HEK293 (cell line): ENCODE measurements around the gene RPUSD1.

Experiments used
- CTCF ChIA-PET: fragments of 350-600 bp; formaldehyde crosslinking; extraction: SDS; loops from one replicate; lab custom pipeline; 2021; ENCODE audit warnings: antibody characterized with exemption; lab: Yijun Ruan, JAX
- POLR2A ChIA-PET: fragments of 300-600 bp; formaldehyde crosslinking; extraction: SDS; loops from one replicate; lab custom pipeline; 2020; ENCODE audit warnings: antibody characterized with exemption, inconsistent platforms; lab: Yijun Ruan, JAX
- H3K27ac ChIP-seq: fragments of 200-500 bp; sonication (Bioruptor generic); 2 replicates; pipeline ENCODE4 v1.5.1; 2014; ENCODE audit warnings: low read depth, low read length, control low read depth, inconsistent platforms; ENCODE audit errors: extremely low read depth
- H3K36me3 ChIP-seq, 2 experiments: fragments of 200-500 bp in 1 of 2; sonication (Bioruptor generic) in 1 of 2; 1 replicate in 1 of 2; 2 replicates in 1 of 2; pipeline ENCODE4 v1.5.1; 2014 to 2017; ENCODE audit warnings: inconsistent platforms in 2 of 2, low read length in 2 of 2; ENCODE audit not compliant: control insufficient read depth in 2 of 2, insufficient read depth in 1 of 2
- H3K4me1 ChIP-seq: fragments of 200-500 bp; sonication (Bioruptor generic); 2 replicates; pipeline ENCODE4 v1.5.1; 2014; ENCODE audit warnings: mild to moderate bottlenecking, low read length, inconsistent platforms; ENCODE audit not compliant: control insufficient read depth, insufficient read depth
- H3K4me3 ChIP-seq: 2 replicates; pipeline ENCODE4 v1.5.1; 2011; ENCODE audit warnings: low read depth, mild to moderate bottlenecking, control low read depth, low read length, moderate library complexity
- H3K9me3 ChIP-seq: fragments of 200-500 bp; sonication (Bioruptor generic); 2 replicates; pipeline ENCODE4 v1.5.1; 2014; ENCODE audit warnings: low read depth, low read length, inconsistent platforms; ENCODE audit not compliant: control insufficient read depth, insufficient read depth
- HOXC10 ChIP-seq: sonication (generic); formaldehyde crosslinking; IDR thresholded peaks from 2 replicates; pipeline ENCODE4 v1.8.1; 2023; ENCODE audit warnings: mild to moderate bottlenecking, missing genetic modification reagents
- HOXD13 ChIP-seq: sonication (generic); formaldehyde crosslinking; IDR thresholded peaks from 2 replicates; pipeline ENCODE4 v1.8.0; 2022; ENCODE audit warnings: missing genetic modification reagents, borderline replicate concordance
- OSR2 ChIP-seq: fragments of 450-650 bp; formaldehyde crosslinking; IDR thresholded peaks from 2 replicates; pipeline ENCODE4 v1.5.1; 2016; ENCODE audit warnings: missing biosample characterization, missing genetic modification characterization
- PRDM1 ChIP-seq: fragments of 450-650 bp; formaldehyde crosslinking; IDR thresholded peaks from 2 replicates; pipeline ENCODE4; 2016; ENCODE audit warnings: missing biosample characterization, missing genetic modification characterization
- PRDM10 ChIP-seq: fragments of 450-650 bp; formaldehyde crosslinking; IDR thresholded peaks from 2 replicates; pipeline ENCODE4 v1.5.1; 2016; ENCODE audit warnings: missing biosample characterization, missing genetic modification characterization
- PRDM6 ChIP-seq: fragments of 450-650 bp; formaldehyde crosslinking; IDR thresholded peaks from 2 replicates; pipeline ENCODE4 v1.5.1; 2017; ENCODE audit warnings: missing biosample characterization, missing genetic modification characterization
- YY1 ChIP-seq: fragments of 450-650 bp; formaldehyde crosslinking; IDR thresholded peaks from 2 replicates; pipeline ENCODE4 v1.5.1; 2018; ENCODE audit warnings: missing biosample characterization, missing genetic modification characterization
- ZBTB44 ChIP-seq: fragments of 450-650 bp; IDR thresholded peaks from 2 replicates; pipeline ENCODE4 v1.5.1; 2018; ENCODE audit warnings: missing biosample characterization, mild to moderate bottlenecking, missing genetic modification characterization
- ZFP69B ChIP-seq: fragments of 450-650 bp; formaldehyde crosslinking; IDR thresholded peaks from 2 replicates; pipeline ENCODE4 v1.5.1; 2016; ENCODE audit warnings: missing biosample characterization, missing genetic modification characterization
- ZNF140 ChIP-seq: fragments of 450-650 bp; formaldehyde crosslinking; IDR thresholded peaks from 2 replicates; pipeline ENCODE4 v1.5.1; 2016; ENCODE audit warnings: missing biosample characterization, missing genetic modification characterization
- ZNF169 ChIP-seq: fragments of 450-650 bp; formaldehyde crosslinking; IDR thresholded peaks from 2 replicates; pipeline ENCODE4 v1.5.1; 2016; ENCODE audit warnings: missing biosample characterization, missing genetic modification characterization
- ZNF19 ChIP-seq: fragments of 450-650 bp; formaldehyde crosslinking; IDR thresholded peaks from 2 replicates; pipeline ENCODE4; 2016; ENCODE audit warnings: missing biosample characterization, missing genetic modification characterization, low read depth
- ZNF202 ChIP-seq: fragments of 450-650 bp; formaldehyde crosslinking; IDR thresholded peaks from 2 replicates; pipeline ENCODE4 v1.5.1; 2016; ENCODE audit warnings: missing biosample characterization, missing genetic modification characterization, borderline replicate concordance
- ZNF26 ChIP-seq: fragments of 450-650 bp; formaldehyde crosslinking; IDR thresholded peaks from 2 replicates; pipeline ENCODE4 v1.5.1; 2016; ENCODE audit warnings: missing biosample characterization, missing genetic modification characterization
- ZNF266 ChIP-seq: fragments of 450-650 bp; formaldehyde crosslinking; IDR thresholded peaks from 2 replicates; pipeline ENCODE4 v1.5.1; 2016; ENCODE audit warnings: missing biosample characterization, missing genetic modification characterization, low read depth
- ZNF311 ChIP-seq: fragments of 450-650 bp; formaldehyde crosslinking; IDR thresholded peaks from 2 replicates; pipeline ENCODE4 v1.5.1; 2017; ENCODE audit warnings: missing biosample characterization, missing genetic modification characterization, borderline replicate concordance
- ZNF335 ChIP-seq: fragments of 450-650 bp; formaldehyde crosslinking; conservative IDR thresholded peaks from 2 replicates; pipeline ENCODE4 v1.5.1; 2016; ENCODE audit warnings: missing biosample characterization, missing genetic modification characterization
- ZNF449 ChIP-seq: fragments of 450-650 bp; formaldehyde crosslinking; IDR thresholded peaks from 2 replicates; pipeline ENCODE4 v1.5.1; 2017; ENCODE audit warnings: missing biosample characterization, mild to moderate bottlenecking, missing genetic modification characterization, moderate library complexity
- ZNF514 ChIP-seq: fragments of 450-650 bp; formaldehyde crosslinking; IDR thresholded peaks from 2 replicates; pipeline ENCODE4 v1.5.1; 2016; ENCODE audit warnings: missing biosample characterization, missing genetic modification characterization
- ZNF561 ChIP-seq: fragments of 450-650 bp; IDR thresholded peaks from 2 replicates; pipeline ENCODE4 v1.5.1; 2018; ENCODE audit warnings: missing biosample characterization, missing genetic modification characterization, borderline replicate concordance
- ZNF571 ChIP-seq: fragments of 450-650 bp; formaldehyde crosslinking; IDR thresholded peaks from 2 replicates; pipeline ENCODE4 v1.5.0; 2017; ENCODE audit warnings: missing biosample characterization, missing genetic modification characterization
- ZNF623 ChIP-seq: fragments of 450-650 bp; formaldehyde crosslinking; IDR thresholded peaks from 2 replicates; pipeline ENCODE4 v1.5.1; 2016; ENCODE audit warnings: missing biosample characterization, missing genetic modification characterization

The RPUSD1 gene

GRCh38 chr16:759110-759910 lies 28.9 kb downstream of the RPUSD1 start:
- ChIA-PET CTCF (interaction anchor here (1.5 kb wide), 1 partner anchor 10 kb away, joined by 5 read pairs; no protein-coding TSS in a partner anchor), POLR2A (interaction anchor here (0.7 kb wide), 1 partner anchor 24 kb away, joined by 3 read pairs; no protein-coding TSS in a partner anchor)
- no peak overlapping the region for H3K27ac ChIP-seq
- H3K36me3 ChIP-seq: no peaks in the 10 kb centered on the region
- no peaks in the 10 kb centered on the region for H3K9me3 ChIP-seq
- TF ChIP-seq ZNF169 (no peak), ZNF311 (no peak)
- H3K4me1 ChIP-seq: no peaks in the 10 kb centered on the region
- no peak overlapping the region for H3K4me3 ChIP-seq

- Histone ChIP-seq H3K4me1 (no peaks in the 10 kb centered on the region), H3K4me3 (no peak overlapping the region), H3K36me3 (no peaks in the 10 kb centered on the region), H3K27ac (no peak overlapping the region), H3K9me3 (no peaks in the 10 kb centered on the region)
- CTCF ChIA-PET: interaction anchor here (0.6 to 2.7 kb wide), 4 partner anchors 11 to 29 kb away, joined by 4 to 12 read pairs (median 8); partner anchors contain the start of gene CIAO3
- TF ChIP-seq ZNF449 (tag by site-specific recombination) (no peak), ZNF140 (tag by site-specific recombination) (no peak), ZNF202 (tag by site-specific recombination) (no peak), ZNF169 (no peak), HOXD13 (CRISPR knock-in tag) (no peak), ZNF561 (no peak), OSR2 (tag by site-specific recombination) (no peak), ZFP69B (tag by site-specific recombination) (no peak), ZNF623 (no peak), ZNF335 (no peak)
- POLR2A ChIA-PET: no interaction called here
Observed at GRCh38 chr16:756428-756827, 31.8 kb downstream of the RPUSD1 start.

GRCh38 chr16:754656-755055 lies 33.5 kb downstream of the RPUSD1 start:
- Histone ChIP-seq H3K4me1 (no peaks in the 10 kb centered on the region), H3K27ac (no peak overlapping the region), H3K9me3 (no peaks in the 10 kb centered on the region), H3K4me3 (no peak overlapping the region), H3K36me3 (no peaks in the 10 kb centered on the region)
- CTCF ChIA-PET: interaction anchor here (1.2 to 2.1 kb wide), 2 partner anchors 9 to 32 kb away, joined by 3 to 9 read pairs; no protein-coding TSS in a partner anchor
- POLR2A ChIA-PET: no interaction called here
- TF ChIP-seq PRDM6 (tag by site-specific recombination) (no peak), ZBTB44 (tag by site-specific recombination) (no peak), YY1 (no peak), PRDM1 (tag by site-specific recombination) (no peak), ZNF19 (tag by site-specific recombination) (no peak), ZNF514 (tag by site-specific recombination) (no peak), ZNF266 (tag by site-specific recombination) (no peak), ZNF26 (tag by site-specific recombination) (no peak), PRDM10 (tag by site-specific recombination) (no peak), ZNF571 (no peak), HOXC10 (no peak)
